ENCODE results near the gene PHLPP2.

Gene PHLPP2

DNA sequence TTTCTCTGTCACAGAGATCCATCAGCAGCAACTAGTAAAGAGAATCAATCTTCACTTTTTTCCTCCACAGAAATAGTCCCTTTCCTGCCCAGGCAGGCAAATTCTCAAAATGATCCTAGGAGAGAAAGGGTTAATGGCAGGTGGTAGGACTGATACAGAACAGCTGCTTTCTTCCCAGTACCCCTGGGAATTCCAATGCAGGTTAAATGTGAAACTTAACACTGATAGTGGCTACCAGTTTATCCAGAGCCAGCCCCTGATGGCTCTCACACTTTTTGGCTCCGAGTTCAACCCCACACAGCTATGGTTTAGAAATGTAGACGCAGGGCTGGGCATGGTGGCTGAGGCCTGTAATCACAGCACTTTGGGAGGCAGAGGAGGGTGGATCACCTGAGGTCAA is 76.3 kb downstream of the PHLPP2 start:
- TF ChIP-seq, protein P1, sequence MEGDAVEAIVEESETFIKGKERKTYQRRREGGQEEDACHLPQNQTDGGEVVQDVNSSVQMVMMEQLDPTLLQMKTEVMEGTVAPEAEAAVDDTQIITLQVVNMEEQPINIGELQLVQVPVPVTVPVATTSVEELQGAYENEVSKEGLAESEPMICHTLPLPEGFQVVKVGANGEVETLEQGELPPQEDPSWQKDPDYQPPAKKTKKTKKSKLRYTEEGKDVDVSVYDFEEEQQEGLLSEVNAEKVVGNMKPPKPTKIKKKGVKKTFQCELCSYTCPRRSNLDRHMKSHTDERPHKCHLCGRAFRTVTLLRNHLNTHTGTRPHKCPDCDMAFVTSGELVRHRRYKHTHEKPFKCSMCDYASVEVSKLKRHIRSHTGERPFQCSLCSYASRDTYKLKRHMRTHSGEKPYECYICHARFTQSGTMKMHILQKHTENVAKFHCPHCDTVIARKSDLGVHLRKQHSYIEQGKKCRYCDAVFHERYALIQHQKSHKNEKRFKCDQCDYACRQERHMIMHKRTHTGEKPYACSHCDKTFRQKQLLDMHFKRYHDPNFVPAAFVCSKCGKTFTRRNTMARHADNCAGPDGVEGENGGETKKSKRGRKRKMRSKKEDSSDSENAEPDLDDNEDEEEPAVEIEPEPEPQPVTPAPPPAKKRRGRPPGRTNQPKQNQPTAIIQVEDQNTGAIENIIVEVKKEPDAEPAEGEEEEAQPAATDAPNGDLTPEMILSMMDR (IDR thresholded peaks at IDR 0.05; ENCODE audit: low read length), result no peak
- TF ChIP-seq EZH2 (IDR thresholded peaks at IDR 0.05; ENCODE audit: borderline replicate concordance, low read length), result no peak
- H3F3A ChIP-seq (ENCODE audit: insufficient read depth, low read length), result no peaks in the 10 kb centered on the region

DNA sequence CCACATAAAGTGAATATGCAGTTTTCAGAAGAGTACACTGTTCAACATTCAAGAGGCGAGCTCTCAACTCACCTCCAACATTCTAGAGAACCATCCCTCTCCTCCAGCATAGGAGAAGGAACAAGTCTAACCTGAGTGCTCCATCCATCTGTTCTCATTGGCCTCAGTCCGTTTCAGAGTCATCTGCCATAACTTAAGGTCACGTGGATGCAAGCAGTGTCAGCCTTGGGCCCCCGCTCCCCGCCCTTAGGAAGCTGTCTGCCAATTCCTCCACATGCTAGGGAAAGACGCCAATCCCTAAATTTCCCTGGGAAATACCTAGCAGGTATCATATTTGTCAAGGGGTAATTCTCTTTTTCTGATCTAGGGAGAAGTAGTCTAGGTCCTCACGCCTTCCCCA is 77.1 kb downstream of the PHLPP2 start:
- H3K9me2 ChIP-seq (ENCODE audit: low read depth, low read length), result no peaks in the 10 kb centered on the region
- no peak for TF ChIP-seq EZH2 (IDR thresholded peaks at IDR 0.05; ENCODE audit: borderline replicate concordance, low read length)
- TF ChIP-seq, protein P1 (IDR thresholded peaks at IDR 0.05; ENCODE audit: low read length), result no peak
- no peaks in the 10 kb centered on the region for H3K9me3 ChIP-seq (ENCODE audit: low read length)
- H3K79me2 ChIP-seq (ENCODE audit: insufficient read depth, low read length), result no peaks in the 10 kb centered on the region
- H3K27ac ChIP-seq (ENCODE audit: low read depth, low read length, poor library complexity, severe bottlenecking), result no peak overlapping the region
- H2AFZ ChIP-seq (ENCODE audit: low read length), result no peak overlapping the region
- no peak overlapping the region for H3K4me3 ChIP-seq (ENCODE audit: low read depth, low read length, poor library complexity, severe bottlenecking)
- no peak overlapping the region for H3K9ac ChIP-seq (ENCODE audit: low read length)
- H3K36me3 ChIP-seq (ENCODE audit: insufficient read depth, low read length), result peaks cover 11% of the 10 kb centered on the region; the same call in 1 of the 2 replicates
- no peaks in the 10 kb centered on the region for H4K20me1 ChIP-seq (ENCODE audit: insufficient read depth, low read length)
- H3F3A ChIP-seq (ENCODE audit: insufficient read depth, low read length), result no peaks in the 10 kb centered on the region
- no peak overlapping the region for H3K4me2 ChIP-seq (ENCODE audit: low read length)
- no peaks in the 10 kb centered on the region for H3K4me1 ChIP-seq (ENCODE audit: insufficient read depth, low read length, severe bottlenecking)
- no peaks in the 10 kb centered on the region for H3K27me3 ChIP-seq (ENCODE audit: insufficient read depth, low read length)

More for the DNA sequence above, 76.3 kb downstream of the PHLPP2 start:
- H3K4me1 ChIP-seq (ENCODE audit: insufficient read depth, low read length, severe bottlenecking), result no peaks in the 10 kb centered on the region
- H2AFZ ChIP-seq (ENCODE audit: low read length), result no peak overlapping the region
- H3K4me2 ChIP-seq (ENCODE audit: low read length), result no peak overlapping the region
- H3K9ac ChIP-seq (ENCODE audit: low read length), result no peak overlapping the region
- H3K9me3 ChIP-seq (ENCODE audit: low read length), result no peaks in the 10 kb centered on the region
- H3K79me2 ChIP-seq (ENCODE audit: insufficient read depth, low read length), result no peaks in the 10 kb centered on the region
- H3K27me3 ChIP-seq (ENCODE audit: insufficient read depth, low read length), result no peaks in the 10 kb centered on the region
- peaks cover 18% of the 10 kb centered on the region; the same call in 1 of the 2 replicates for H3K36me3 ChIP-seq (ENCODE audit: insufficient read depth, low read length)
- H3K27ac ChIP-seq (ENCODE audit: low read depth, low read length, poor library complexity, severe bottlenecking), result no peak overlapping the region
- no peak overlapping the region for H3K4me3 ChIP-seq (ENCODE audit: low read depth, low read length, poor library complexity, severe bottlenecking)
- H4K20me1 ChIP-seq (ENCODE audit: insufficient read depth, low read length), result no peaks in the 10 kb centered on the region
- no peaks in the 10 kb centered on the region for H3K9me2 ChIP-seq (ENCODE audit: low read depth, low read length)

DNA sequence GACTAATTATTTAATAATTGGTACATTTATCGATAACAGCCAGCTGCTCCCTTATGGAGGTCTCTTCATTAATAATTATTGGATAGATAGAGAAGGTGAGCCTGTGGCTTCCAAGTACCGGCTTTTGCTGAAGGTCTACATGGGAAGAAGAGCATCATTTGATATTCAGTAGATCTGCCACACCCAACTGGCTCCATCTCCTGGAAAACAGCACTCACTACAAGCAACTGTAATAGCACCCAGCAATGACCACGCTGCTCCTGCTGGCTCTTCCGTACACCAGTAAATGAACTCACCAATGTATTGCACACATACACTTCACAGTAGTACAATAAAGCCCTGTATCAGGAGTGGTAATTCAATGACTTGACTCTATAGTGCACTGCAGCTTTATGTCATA is 79.1 kb downstream of the PHLPP2 start:
- Histone ChIP-seq H3K9ac (ENCODE audit: low read length) (no peak overlapping the region), H3K4me2 (ENCODE audit: low read length) (no peak overlapping the region), H3K4me1 (ENCODE audit: insufficient read depth, low read length, severe bottlenecking) (no peaks in the 10 kb centered on the region), H3K27ac (ENCODE audit: low read depth, low read length, poor library complexity, severe bottlenecking) (no peak overlapping the region), H3K9me3 (ENCODE audit: low read length) (no peaks in the 10 kb centered on the region), H3K79me2 (ENCODE audit: insufficient read depth, low read length) (no peaks in the 10 kb centered on the region), H3K4me3 (ENCODE audit: low read depth, low read length, poor library complexity, severe bottlenecking) (no peak overlapping the region), H2AFZ (ENCODE audit: low read length) (no peak overlapping the region), H3K36me3 (ENCODE audit: insufficient read depth, low read length) (peaks cover 11% of the 10 kb centered on the region; the same call in 1 of the 2 replicates), H4K20me1 (ENCODE audit: insufficient read depth, low read length) (no peaks in the 10 kb centered on the region), H3K9me2 (ENCODE audit: low read depth, low read length) (no peaks in the 10 kb centered on the region), H3F3A (ENCODE audit: insufficient read depth, low read length) (no peaks in the 10 kb centered on the region), H3K27me3 (ENCODE audit: insufficient read depth, low read length) (no peaks in the 10 kb centered on the region)
- TF ChIP-seq, protein P1 (IDR thresholded peaks at IDR 0.05; ENCODE audit: low read length), result peak; percentile 61
- TF ChIP-seq EZH2 (IDR thresholded peaks at IDR 0.05; ENCODE audit: borderline replicate concordance, low read length), result no peak

All from OCI-LY1 (cell line).